Sigmoid colon (tissue), 4 donors: ENCODE results near the gene UBASH3B.

Source experiments
- CTCF ChIP-seq, 4 experiments: fragments of 450-650 bp in 3 of 4; fragments of 200-600 bp in 1 of 4; IDR thresholded peaks; one replicate each; pipeline ENCODE4 v1.5.1; 2016 to 2019; ENCODE audit warnings: antibody characterized with exemption in 4 of 4, mild to moderate bottlenecking in 3 of 4, moderate library complexity in 2 of 4
- EP300 ChIP-seq, 4 donors: sonication (generic); formaldehyde crosslinking; IDR thresholded peaks; one replicate each; pipeline ENCODE4 v1.6.1; 2017; ENCODE audit warnings: antibody characterized with exemption in 4 of 4
- POLR2A ChIP-seq, 2 donors: fragments of 450-650 bp; IDR thresholded peaks; one replicate each; pipeline ENCODE4 v1.6.1; 2016; ENCODE audit warnings: antibody characterized with exemption in 2 of 2, mild to moderate bottlenecking in 2 of 2, moderate library complexity in 2 of 2
- POLR2AphosphoS5 ChIP-seq, 4 donors: sonication (generic); formaldehyde crosslinking; IDR thresholded peaks; one replicate each; pipeline ENCODE4 v1.6.1; 2017; ENCODE audit warnings: antibody characterized with exemption in 4 of 4

DNA sequence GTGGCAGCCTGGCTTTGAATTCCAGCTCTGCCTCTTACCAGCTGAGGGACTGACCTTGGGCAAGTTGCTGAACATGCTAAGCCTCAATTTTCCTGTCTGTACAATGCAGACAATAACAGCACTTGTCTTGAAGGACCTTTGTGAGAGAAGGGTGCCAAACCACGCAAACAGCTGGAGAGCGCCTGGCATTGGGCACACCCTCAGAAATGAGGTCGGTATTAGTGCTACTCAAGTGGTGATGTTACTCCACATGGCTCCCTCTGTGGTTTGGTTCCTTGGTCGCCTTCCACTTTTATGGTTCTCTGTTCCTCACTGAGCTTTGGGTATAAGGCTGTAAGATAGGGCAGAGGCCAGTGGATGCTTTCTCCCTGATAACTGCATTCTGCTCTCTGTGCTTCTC is 8.2 kb downstream of the UBASH3B start:
- no peak for TF ChIP-seq POLR2A (IDR thresholded peaks at IDR 0.05)
- no peak for TF ChIP-seq CTCF (IDR thresholded peaks at IDR 0.05)
- TF ChIP-seq POLR2AphosphoS5 (IDR thresholded peaks at IDR 0.05) = no peak
- TF ChIP-seq EP300 (IDR thresholded peaks at IDR 0.05) = no peak
